Thymus (tissue), 11 donors: Measurements from ENCODE around the gene ZDHHC8. TPM values are rescaled to one million over a fixed set of nuclear protein-coding genes. Genes with fewer than 3 reads are reported as not detected.

Source experiments
- DNase-seq, 9 donors: peaks; one replicate each; pipeline ENCODE4 v3.0.0-alpha.2; 2013; ENCODE audit warnings: low spot score in 9 of 9, low read depth in 6 of 9, missing footprints in 1 of 9
- H3K27ac ChIP-seq, 2 donors: one replicate each; pipeline ENCODE4 v1.5.1; 2013; ENCODE audit warnings: control low read depth in 1 of 2, low read depth in 1 of 2, low read length in 1 of 2, mild to moderate bottlenecking in 1 of 2, moderate library complexity in 1 of 2
- H3K27me3 ChIP-seq, 2 donors: one replicate each; pipeline ENCODE4 v1.5.1; 2013; ENCODE audit warnings: low read length in 1 of 2; ENCODE audit not compliant: control insufficient read depth in 2 of 2, insufficient read depth in 1 of 2
- H3K36me3 ChIP-seq, 2 donors: one replicate each; pipeline ENCODE4 v1.5.1; 2013; ENCODE audit warnings: low read length in 1 of 2, mild to moderate bottlenecking in 1 of 2, moderate library complexity in 1 of 2; ENCODE audit not compliant: control insufficient read depth in 2 of 2, insufficient read depth in 2 of 2
- H3K4me1 ChIP-seq, 2 donors: one replicate each; pipeline ENCODE4 v1.5.1; 2013; ENCODE audit warnings: low read length in 2 of 2; ENCODE audit not compliant: control insufficient read depth in 2 of 2, insufficient read depth in 2 of 2
- H3K4me3 ChIP-seq, 2 donors: one replicate each; pipeline ENCODE4 v1.5.1; 2013; ENCODE audit warnings: low read length in 2 of 2, control low read depth in 1 of 2, mild to moderate bottlenecking in 1 of 2
- H3K9me3 ChIP-seq, 2 donors: one replicate each; pipeline ENCODE4 v1.5.1; 2013; ENCODE audit warnings: low read length in 1 of 2, mild to moderate bottlenecking in 1 of 2; ENCODE audit not compliant: control insufficient read depth in 2 of 2, insufficient read depth in 1 of 2
- WGBS: extraction: QIAGEN DNeasy Blood & Tissue Kit; methylation state at CpG from one replicate; pipeline ENCODE4 v1.1.7; 2013; 5-methylcytosine and 5-hydroxymethylcytosine counted together
- polyA plus RNA-seq: library from polyadenylated mRNA; stranded (reverse); fragments of 200-250 nt; gene quantifications from one replicate; pipeline ENCODE4 v1.2.3, GENCODE V29; 2013
- total RNA-seq: library from RNA; stranded (reverse); fragments of 120-200 nt; gene quantifications from one replicate; pipeline ENCODE4 v1.2.4, GENCODE V29; 2013
- donor health status: healthy.

Gene ZDHHC8
- total and polyA plus RNA-seq, 2 donors = 7.2 to 35.1 TPM

DNA sequence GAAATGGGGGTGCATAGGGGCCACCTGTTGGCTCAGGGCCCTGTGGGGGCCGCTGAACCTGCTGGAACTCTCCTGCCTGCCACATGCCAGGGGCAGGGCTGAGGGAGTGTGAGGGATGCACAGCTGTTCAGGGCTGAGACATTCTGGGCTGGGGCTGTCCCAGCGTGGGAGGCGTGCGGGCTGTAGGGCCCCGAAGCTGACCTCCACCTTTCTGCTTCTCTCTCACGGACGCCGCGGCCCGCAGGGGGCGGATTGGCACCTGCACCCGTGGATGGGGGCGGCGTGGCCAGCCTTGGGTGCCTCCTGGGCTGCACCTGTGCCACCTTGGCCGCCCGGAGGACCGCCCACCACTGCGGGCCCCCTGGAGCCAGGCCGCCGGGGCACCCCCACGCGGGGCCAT lies 15.2 kb downstream of the ZDHHC8 start:
- Histone ChIP-seq H3K4me1 (peaks cover 0 to 6% of the 10 kb centered on the region in 2 donors), H3K27me3 (no peaks in the 10 kb centered on the region), H3K27ac (no peak overlapping the region), H3K36me3 (peaks cover 0 to 29% of the 10 kb centered on the region in 2 donors), H3K4me3 (no peak overlapping the region), H3K9me3 (no peaks in the 10 kb centered on the region)
- no peak for DNase-seq
- 92% methylated on average over 22 of the region's 22 CpGs for WGBS

- peaks cover 0 to 25% of the 10 kb centered on the region in 2 donors for H3K36me3 ChIP-seq
- no peaks in the 10 kb centered on the region for H3K27me3 ChIP-seq
- no peak overlapping the region for H3K27ac ChIP-seq
- no peak for DNase-seq
- H3K4me1 ChIP-seq = peaks cover 0 to 6% of the 10 kb centered on the region in 2 donors
- H3K9me3 ChIP-seq = no peaks in the 10 kb centered on the region
- H3K4me3 ChIP-seq = no peak overlapping the region
- 66% methylated on average over 14 of the region's 14 CpGs for WGBS
These were observed 15.8 kb downstream of the ZDHHC8 start for GRCh38 chr22:20147237-20147988.

DNA sequence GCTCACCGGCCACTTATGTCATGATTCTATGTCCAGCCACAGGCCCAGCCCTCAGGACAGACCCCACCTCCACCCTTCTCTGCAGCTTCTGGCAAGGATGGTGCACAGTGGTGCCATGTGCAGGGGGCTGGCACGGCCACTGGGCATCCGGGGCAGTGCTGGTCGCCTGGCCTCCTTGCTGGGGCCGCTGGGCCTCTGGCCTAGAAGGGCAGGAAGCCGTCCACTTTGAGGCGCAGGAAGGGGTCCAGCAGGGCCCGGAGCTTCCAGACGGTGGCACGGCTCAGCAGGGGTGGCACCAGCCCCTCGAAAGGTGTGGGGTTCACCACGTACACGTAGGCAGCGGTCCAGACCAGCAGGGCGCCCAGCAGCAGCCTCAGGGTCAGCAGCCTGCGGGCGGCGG lies 16.8 kb downstream of the ZDHHC8 start:
- no peaks in the 10 kb centered on the region for H3K27me3 ChIP-seq
- WGBS = 96% methylated on average over 18 of the region's 18 CpGs
- H3K27ac ChIP-seq = no peak overlapping the region
- peaks cover 0 to 21% of the 10 kb centered on the region in 2 donors for H3K36me3 ChIP-seq
- DNase-seq = no peak
- H3K4me1 ChIP-seq = peaks cover 0 to 6% of the 10 kb centered on the region in 2 donors
- no peak overlapping the region for H3K4me3 ChIP-seq
- H3K9me3 ChIP-seq = no peaks in the 10 kb centered on the region

DNA sequence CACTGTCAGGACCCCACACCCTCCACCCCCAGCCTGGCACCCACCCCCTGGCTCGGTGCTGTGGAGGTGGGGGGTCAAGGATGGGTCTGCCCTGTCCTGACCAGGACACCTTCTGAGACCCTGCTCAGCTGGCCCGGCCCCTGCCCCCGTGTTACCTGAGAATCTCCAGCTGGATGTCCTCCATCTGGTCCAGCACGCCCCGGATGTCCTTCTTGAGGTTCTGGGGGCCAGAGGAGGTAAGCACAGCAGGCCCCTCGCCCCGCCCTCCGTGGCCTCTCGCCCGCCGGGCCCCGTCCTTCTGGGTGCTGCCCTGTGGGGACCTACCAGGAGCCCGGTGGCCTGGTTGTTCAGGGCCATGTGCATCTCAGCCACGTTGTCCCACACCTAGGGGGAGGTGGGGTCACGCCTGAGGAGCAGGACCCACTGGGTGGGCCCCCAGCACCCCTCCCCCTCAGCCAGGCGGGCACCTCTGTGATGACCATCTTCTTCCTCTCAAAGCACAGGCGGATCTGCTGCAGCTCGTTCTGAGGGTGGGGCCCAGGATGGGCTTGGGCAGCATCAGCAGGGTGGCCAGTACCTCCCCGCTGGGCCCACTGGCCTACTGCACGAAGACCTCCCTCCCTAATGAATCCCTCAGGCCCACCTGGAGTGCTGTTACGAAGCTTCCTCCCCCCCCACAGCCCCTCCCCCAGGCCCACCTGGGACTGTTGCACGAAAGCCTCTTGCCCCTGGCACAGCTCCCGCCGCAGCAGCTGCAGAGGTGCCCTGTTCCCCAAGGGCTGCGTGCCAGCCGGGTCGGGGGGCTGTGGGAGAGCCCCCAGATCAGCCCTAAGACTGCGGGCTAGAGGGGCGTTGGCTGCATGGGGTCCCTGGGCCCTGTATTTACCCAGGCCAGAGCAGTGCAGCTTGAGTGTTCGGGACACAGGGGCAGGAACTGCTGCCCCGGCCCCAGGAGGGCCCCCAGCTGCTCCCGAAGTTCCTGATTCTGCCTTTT lies 17.9 kb downstream of the ZDHHC8 start:
- Histone ChIP-seq H3K36me3 (peaks cover 0 to 12% of the 10 kb centered on the region in 2 donors), H3K4me3 (no peak overlapping the region), H3K4me1 (peaks cover 0 to 6% of the 10 kb centered on the region in 2 donors), H3K27me3 (no peaks in the 10 kb centered on the region), H3K27ac (no peak overlapping the region), H3K9me3 (no peaks in the 10 kb centered on the region)
- 62% methylated on average over 32 of the region's 32 CpGs for WGBS
- no peak for DNase-seq

DNA sequence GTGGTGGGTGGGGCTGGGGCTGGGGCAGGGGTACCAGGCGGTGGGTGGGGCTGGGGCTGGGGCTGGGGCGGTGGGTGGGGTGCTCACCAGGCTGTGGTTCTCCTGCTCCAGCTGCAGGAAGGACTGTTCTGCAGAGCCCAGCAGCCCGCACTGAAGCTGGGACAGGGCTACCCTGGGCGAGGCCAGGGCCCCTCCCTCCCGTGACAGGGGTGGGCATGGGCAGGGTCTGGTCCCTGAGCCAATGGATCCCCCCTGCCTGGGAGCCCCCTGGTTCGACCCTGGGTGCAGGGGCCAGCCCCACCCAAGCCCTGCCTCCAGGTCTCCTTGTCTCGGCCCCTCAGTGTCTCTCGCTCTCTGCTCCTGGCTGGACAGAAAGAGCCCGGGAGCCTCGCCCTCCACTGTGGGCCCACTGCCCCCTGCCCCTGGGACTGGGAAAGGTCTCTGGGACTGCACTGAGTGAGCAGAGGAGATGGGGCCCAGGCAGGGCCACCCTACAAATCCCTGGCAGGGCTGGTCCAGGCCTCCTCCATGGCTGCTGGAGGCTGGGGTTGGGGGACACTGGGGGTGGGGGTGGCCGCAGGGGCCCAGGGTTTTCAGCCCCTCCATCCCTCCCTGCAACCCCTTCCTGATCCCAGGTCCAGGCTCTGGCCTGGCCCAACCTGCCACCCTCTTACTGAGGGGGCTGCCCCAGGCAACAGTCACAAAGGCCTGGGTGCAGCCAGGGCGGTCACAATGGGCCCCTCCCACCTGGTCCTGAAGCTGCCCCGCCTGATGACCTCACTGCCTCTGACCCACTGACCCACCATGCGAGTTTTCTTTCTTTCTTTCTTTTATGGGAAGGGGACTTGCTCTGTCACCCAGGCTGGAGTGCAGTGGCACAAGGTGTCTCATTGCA lies 19.0 kb downstream of the ZDHHC8 start, which contains the start of gene CCDC188:
TSS of gene CCDC188 (minus strand) at position 675 of the 895 bp plus-strand sequence. CDS start at position 606, 69 bp downstream.
- Histone ChIP-seq H3K4me1 (peaks cover 0 to 14% of the 10 kb centered on the region in 2 donors), H3K27ac (no peak within 1 kb of the TSS), H3K27me3 (peaks cover 0 to 4% of the 10 kb centered on the region in 2 donors), H3K4me3 (no peak within 1 kb of the TSS), H3K36me3 (peaks cover 0 to 3% of the 10 kb centered on the region in 2 donors), H3K9me3 (no peaks in the 10 kb centered on the region)
- no peak for DNase-seq
- WGBS = 71% methylated on average over 14 of the region's 14 CpGs

GRCh38 chr22:20151276-20151588 lies 19.6 kb downstream of the ZDHHC8 start:
- Histone ChIP-seq H3K27me3 (peaks cover 0 to 4% of the 10 kb centered on the region in 2 donors), H3K4me3 (no peak overlapping the region), H3K4me1 (peaks cover 0 to 16% of the 10 kb centered on the region in 2 donors), H3K36me3 (peaks cover 0 to 3% of the 10 kb centered on the region in 2 donors), H3K27ac (no peak overlapping the region), H3K9me3 (no peaks in the 10 kb centered on the region)
- WGBS = 97% methylated on average over 4 of the region's 4 CpGs
- no peak for DNase-seq

DNA sequence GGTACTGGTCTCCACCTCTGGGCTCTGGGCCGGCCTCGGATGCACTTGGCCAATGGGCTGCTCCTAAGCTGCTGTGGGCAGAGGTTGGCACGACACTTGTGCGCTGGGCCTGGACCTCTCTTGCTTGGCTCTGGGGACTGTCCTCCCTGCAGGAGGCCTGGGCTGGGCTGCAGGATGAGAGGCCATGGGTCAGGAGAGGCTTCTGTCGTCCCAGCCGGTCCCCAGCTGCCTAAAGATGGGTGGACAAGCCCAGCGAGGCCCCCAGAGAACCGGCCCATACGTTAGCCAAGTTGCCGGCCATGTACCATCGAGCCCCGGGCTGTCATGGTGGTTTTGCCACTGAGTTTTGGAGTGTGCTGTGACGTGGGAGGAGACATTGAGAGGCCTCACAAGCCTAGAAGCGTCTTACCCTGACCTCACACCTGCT lies 20.9 kb downstream of the ZDHHC8 start:
- Histone ChIP-seq H3K9me3 (no peaks in the 10 kb centered on the region), H3K27me3 (peaks cover 0 to 4% of the 10 kb centered on the region in 2 donors), H3K4me3 (no peak overlapping the region), H3K4me1 (peaks cover 0 to 21% of the 10 kb centered on the region in 2 donors), H3K27ac (no peak overlapping the region), H3K36me3 (peaks cover 0 to 3% of the 10 kb centered on the region in 2 donors)
- no peak for DNase-seq
- WGBS = 95% methylated on average over 14 of the region's 14 CpGs

GRCh38 chr22:20153945-20154344 lies 22.3 kb downstream of the ZDHHC8 start:
- Histone ChIP-seq H3K9me3 (no peaks in the 10 kb centered on the region), H3K4me1 (peaks cover 0 to 36% of the 10 kb centered on the region in 2 donors), H3K36me3 (no peaks in the 10 kb centered on the region), H3K4me3 (no peak overlapping the region), H3K27me3 (peaks cover 0 to 12% of the 10 kb centered on the region in 2 donors), H3K27ac (no peak overlapping the region)
- WGBS = 88% methylated on average over 16 of the region's 16 CpGs
- no peak for DNase-seq
